Measurements from ENCODE around the gene PTPN11. TPM values are rescaled to one million over a fixed set of nuclear protein-coding genes. Genes with fewer than 3 reads are reported as not detected.
"Not testable (repeated sequence)": the region's sequence is repeated elsewhere in the genome, so short reads cannot be mapped to it uniquely, and the experiment has no call there.

The PTPN11 gene
- total RNA-seq, 1 donor from 2014 or later = 86.3 TPM

- peaks cover 2% of the 10 kb centered on the region for H3K36me3 Mint-ChIP-seq
- H3K27ac Mint-ChIP-seq = no peak overlapping the region
- H3K9me3 Mint-ChIP-seq = no peaks in the 10 kb centered on the region
- no peaks in the 10 kb centered on the region for H3K27me3 Mint-ChIP-seq (ENCODE audit: low read depth)
- DNase-seq (ENCODE audit: low spot score in 2 of 2, unreplicated experiment in 2 of 2) = no peak
- H3K4me1 Mint-ChIP-seq = no peaks in the 10 kb centered on the region
- no peak for TF ChIP-seq CTCF (IDR thresholded peaks at IDR 0.05; ENCODE audit: unreplicated experiment)
- H3K4me3 Mint-ChIP-seq = no peak overlapping the region
These were observed 96.3 kb downstream of the PTPN11 start for GRCh38 chr12:112514926-112515642.

- Mint-ChIP-seq H3K27ac (no peak overlapping the region), H3K36me3 (peaks cover 2% of the 10 kb centered on the region), H3K4me1 (no peaks in the 10 kb centered on the region), H3K27me3 (ENCODE audit: low read depth) (no peaks in the 10 kb centered on the region), H3K4me3 (no peak overlapping the region), H3K9me3 (no peaks in the 10 kb centered on the region)
- DNase-seq (ENCODE audit: low spot score in 2 of 2, unreplicated experiment in 2 of 2) = no peak
- TF ChIP-seq CTCF (IDR thresholded peaks at IDR 0.05; ENCODE audit: unreplicated experiment) = no peak
These were observed 97.1 kb downstream of the PTPN11 start for GRCh38 chr12:112515868-112516267.

GRCh38 chr12:112517730-112518364 is 99.1 kb downstream of the PTPN11 start:
- no peak for DNase-seq (ENCODE audit: low spot score in 2 of 2, unreplicated experiment in 2 of 2)
- H3K4me1 Mint-ChIP-seq = no peaks in the 10 kb centered on the region
- H3K27me3 Mint-ChIP-seq (ENCODE audit: low read depth) = no peaks in the 10 kb centered on the region
- TF ChIP-seq CTCF (IDR thresholded peaks at IDR 0.05; ENCODE audit: unreplicated experiment) = no peak
- no peaks in the 10 kb centered on the region for H3K9me3 Mint-ChIP-seq
- H3K27ac Mint-ChIP-seq = no peak overlapping the region
- H3K36me3 Mint-ChIP-seq = no peaks in the 10 kb centered on the region
- H3K4me3 Mint-ChIP-seq = no peak overlapping the region

GRCh38 chr12:112518365-112518735 is 99.6 kb downstream of the PTPN11 start:
- no peak for DNase-seq (ENCODE audit: low spot score in 2 of 2, unreplicated experiment in 2 of 2)
- no peak for TF ChIP-seq CTCF (IDR thresholded peaks at IDR 0.05; ENCODE audit: unreplicated experiment)
- Mint-ChIP-seq H3K27ac (no peak overlapping the region), H3K27me3 (ENCODE audit: low read depth) (no peaks in the 10 kb centered on the region), H3K9me3 (no peaks in the 10 kb centered on the region), H3K36me3 (no peaks in the 10 kb centered on the region), H3K4me1 (no peaks in the 10 kb centered on the region), H3K4me3 (no peak overlapping the region)

- not testable (repeated sequence) for DNase-seq (ENCODE audit: low spot score in 2 of 2, unreplicated experiment in 2 of 2)
These were observed 101.1 kb downstream of the PTPN11 start for GRCh38 chr12:112519841-112520340.

GRCh38 chr12:112523856-112524255 is 105.1 kb downstream of the PTPN11 start:
- Mint-ChIP-seq H3K4me1 (no peaks in the 10 kb centered on the region), H3K36me3 (no peaks in the 10 kb centered on the region), H3K27me3 (ENCODE audit: low read depth) (peaks cover 3% of the 10 kb centered on the region), H3K9me3 (peaks cover 4% of the 10 kb centered on the region), H3K4me3 (no peak overlapping the region), H3K27ac (no peak overlapping the region)
- DNase-seq (ENCODE audit: low spot score in 2 of 2, unreplicated experiment in 2 of 2) = no peak
- no peak for TF ChIP-seq CTCF (IDR thresholded peaks at IDR 0.05; ENCODE audit: unreplicated experiment)

More at GRCh38 chr12:112519841-112520340, 101.1 kb downstream of the PTPN11 start:
- not testable (repeated sequence) for H3K4me3 Mint-ChIP-seq; H3K9me3 Mint-ChIP-seq; H3K27me3 Mint-ChIP-seq (ENCODE audit: low read depth); H3K27ac Mint-ChIP-seq; H3K4me1 Mint-ChIP-seq; H3K36me3 Mint-ChIP-seq
